Measurements from ENCODE around the gene MBP. TPM values are rescaled to one million over a fixed set of nuclear protein-coding genes. Genes with fewer than 3 reads are reported as not detected.

Gene MBP
- total and polyA plus RNA-seq, 2 of the 13 experiments (the other 11 are each of a cell fraction or from before 2014, with no cell fraction given): 5.0 to 8.5 TPM

- TF ChIP-seq ZBTB10 (CRISPR knock-in tag; IDR thresholded peaks at IDR 0.05; ENCODE audit: borderline replicate concordance) (no peak), ZBTB26 (CRISPR knock-in tag; IDR thresholded peaks at IDR 0.05; ENCODE audit: borderline replicate concordance) (no peak), ZNF251 (CRISPR knock-in tag; IDR thresholded peaks at IDR 0.05) (no peak), ZNF800 (CRISPR knock-in tag; IDR thresholded peaks at IDR 0.05) (no peak), SIN3B (IDR thresholded peaks at IDR 0.05; ENCODE audit: low read length) (no peak), KLF13 (CRISPR knock-in tag; IDR thresholded peaks at IDR 0.05) (no peak)
Measured at GRCh38 chr18:76931171-76931570, 201.4 kb downstream of the MBP start (continued).

Other genes with a start within 250 kb of the MBP start
- gene GALR1, start 117.1 kb upstream of the MBP start, total RNA-seq (2016; rRNA removed; fragmentation: Illumina TruSeq; extraction: Trizol): not detected in 2 replicates
- gene GALR1, start 117.1 kb upstream of the MBP start, polyA plus RNA-seq (2011; rRNA removed): not detected in 2 replicates

Data from HepG2 (cell line).